GM21515 (cell line): ENCODE data around the gene ELP4.

ENCODE experiments used
- ATAC-seq: cut with Tn5 transposase; IDR thresholded peaks from one replicate; pipeline ENCODE4 v1.9.1; 2021; ENCODE audit not compliant: unreplicated experiment

ELP4 gene

DNA sequence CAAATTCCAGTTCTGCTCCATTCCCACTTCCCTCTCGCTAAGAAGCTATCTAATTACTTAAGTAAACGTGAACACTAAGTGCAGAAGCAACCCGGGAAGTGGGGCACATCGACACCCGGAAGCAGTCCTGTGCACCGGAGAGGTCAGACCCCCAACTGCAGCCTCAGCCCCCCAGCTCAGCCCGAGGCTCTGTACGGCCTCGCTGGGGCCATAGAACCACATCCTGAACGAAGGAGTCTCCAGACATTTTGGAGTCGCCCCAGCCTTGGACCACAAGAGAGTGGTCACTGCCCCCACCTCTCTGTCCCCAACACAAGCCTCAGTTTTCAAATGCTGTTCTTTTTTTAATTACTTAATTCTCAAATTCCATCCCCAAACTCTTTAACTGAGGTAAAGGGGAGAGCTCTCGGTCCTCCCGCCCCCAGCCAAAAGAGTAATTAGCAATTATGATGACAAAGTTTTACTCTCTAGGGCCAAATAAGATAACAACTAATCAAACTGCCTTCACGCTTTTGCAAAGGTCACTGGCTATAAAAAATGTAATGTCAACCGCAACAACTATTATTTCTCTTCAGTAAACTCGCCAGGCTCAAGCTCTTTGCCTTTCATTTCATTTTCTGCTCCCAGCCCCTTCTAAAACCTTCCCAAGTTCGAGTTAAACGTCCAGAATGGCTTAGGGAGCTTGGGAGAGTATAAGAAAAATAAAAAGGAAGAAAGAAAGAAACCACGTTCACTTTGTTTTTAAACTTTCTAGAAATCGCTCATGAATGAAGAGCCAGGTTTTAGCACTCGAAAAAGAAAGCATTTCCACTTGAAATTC, 299.4 kb downstream of the ELP4 start:
- no peak for ATAC-seq

DNA sequence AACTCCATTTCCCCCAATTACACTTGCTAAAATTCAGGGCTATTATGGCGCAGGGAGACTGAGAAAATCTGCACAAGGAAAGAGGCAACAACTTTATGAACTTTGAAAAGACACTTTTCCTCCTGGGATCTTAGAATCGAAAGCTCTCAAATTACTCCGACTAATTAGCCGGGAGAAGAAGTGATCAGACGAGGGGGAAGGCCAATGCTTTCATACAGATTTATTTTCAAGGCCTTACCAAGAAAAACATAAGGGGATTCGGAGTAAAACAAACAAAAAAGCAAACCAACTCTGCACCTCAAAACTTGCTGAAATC, 299.9 kb downstream of the ELP4 start:
- no peak for ATAC-seq

DNA sequence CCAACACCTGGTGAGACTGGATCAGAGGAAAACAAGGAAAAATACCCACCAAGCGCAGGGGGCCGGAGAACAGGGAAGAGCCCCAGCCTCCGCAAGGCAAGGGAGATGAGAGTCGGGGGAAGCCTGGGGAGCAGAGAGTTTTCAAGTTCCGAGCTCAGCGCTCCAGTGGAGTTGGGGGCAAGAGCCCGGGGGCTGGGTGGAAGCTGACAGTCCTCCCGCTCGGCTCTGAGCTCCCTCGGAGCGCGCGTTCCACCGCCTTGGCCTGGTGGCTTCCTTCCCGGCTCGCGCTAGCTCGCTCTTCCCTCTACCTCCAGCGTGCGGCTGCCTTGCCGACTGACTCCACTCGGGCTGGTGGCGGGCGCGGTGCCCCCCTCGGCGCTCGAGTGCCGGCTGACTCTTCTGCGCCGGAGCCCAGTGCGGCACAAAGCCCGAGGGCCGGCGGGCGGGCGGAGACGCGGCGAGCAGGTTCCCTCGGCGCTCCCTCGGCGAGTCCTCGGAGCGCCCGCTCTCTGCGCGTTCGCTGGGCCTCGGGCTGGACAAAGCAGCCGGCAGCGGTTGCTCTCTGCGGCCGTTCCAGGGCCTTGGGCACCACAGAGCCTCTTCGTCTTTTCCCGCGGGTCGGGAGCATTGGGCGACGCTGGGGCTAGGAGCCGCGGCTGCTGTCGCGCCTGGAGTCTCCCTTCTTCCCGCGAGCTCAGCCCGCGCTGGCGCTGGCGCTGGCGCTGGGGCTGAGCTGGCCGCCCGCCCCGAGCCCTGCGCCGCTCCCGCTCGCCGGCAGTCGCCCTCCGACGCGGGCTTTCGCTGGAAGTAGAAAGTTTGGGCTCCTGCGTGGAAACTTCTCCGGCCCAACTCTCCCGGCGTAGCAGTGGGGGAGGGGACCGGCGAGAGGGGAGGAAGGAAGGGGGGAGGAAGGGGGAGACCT, 300.6 kb downstream of the ELP4 start:
- ATAC-seq, result no peak

- peak; percentile 45 for ATAC-seq
These were observed 301.4 kb downstream of the ELP4 start, which contains the start of gene PAX6 for GRCh38 chr11:31810779-31811647. PAX6 (minus strand) TSS chr11:31811322; CDS start chr11:31806411, 4,911 bp downstream.

GRCh38 chr11:31812383-31813381, 303.1 kb downstream of the ELP4 start:
- ATAC-seq, result no peak

DNA sequence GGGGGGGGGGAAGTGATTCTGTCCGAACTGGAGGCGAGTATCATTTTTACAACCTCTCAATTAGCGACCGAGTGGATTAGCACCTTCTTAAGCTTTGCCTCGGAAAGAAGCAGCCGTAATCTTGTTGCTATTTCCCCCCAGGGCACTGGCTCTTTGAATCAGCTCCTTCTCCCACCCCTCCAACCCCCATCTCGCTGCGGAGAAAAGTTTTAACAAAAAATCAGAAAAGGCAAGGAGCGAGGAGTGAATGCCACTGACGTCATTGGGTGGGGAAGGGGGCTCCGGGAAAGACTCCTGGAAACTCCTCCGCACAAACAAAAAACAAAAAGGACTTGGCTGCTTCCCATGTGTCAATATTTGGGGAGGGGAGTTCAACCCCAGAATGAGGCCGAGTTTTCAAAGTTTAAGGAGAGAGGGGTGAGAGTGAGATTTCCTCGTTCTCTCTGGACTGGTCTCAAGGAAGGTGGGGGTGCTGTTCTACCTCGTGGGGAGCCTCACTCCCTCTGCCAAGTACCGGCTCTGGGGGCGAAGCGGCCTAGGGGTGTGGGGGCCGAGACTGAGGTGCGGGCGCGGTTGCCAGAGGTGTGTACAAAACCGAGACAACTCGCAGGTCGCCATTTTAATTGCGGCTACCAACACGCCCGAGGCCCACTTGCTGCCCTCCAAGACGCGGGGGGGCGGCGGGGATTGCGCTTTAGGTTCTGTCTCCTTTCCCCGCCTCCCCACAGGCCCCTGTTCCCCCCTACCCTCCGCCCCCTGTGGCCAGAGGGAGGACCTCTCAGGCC, 304.0 kb downstream of the ELP4 start:
- ATAC-seq, result no peak

DNA sequence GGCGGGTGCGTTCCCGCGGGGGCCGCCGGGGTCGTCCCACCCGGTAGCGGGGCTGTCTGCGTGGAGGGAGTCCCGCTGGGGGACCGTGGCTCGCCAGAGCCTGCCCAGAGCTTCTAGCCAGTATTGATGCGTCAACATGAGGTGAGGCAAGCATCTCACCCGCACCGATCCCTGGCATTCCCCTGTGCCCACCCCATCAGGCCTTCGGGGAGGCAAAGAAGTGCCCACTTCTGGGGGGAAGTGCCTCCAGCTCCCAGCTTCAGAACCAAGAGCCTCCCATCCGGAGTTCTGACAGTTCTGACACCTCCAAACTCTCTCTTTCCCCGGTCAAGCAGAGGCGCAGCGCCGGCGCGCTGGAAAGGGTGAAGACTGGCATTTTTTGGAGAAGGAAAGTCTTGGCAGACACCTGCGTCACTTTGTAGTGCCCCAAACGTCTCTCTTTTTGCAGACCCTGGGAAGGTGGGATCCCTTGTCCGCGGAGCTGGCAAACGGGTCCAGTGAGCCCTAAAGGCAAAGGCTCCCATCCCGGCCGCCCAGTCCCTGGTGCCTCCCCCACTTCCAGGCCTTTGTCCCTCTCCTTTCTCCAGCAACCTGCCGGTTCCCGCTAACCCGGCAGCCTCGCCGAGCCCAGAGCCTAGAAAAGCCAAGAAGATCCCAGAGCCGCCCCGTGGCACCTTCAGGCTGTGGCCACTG, 304.8 kb downstream of the ELP4 start:
- no peak for ATAC-seq

DNA sequence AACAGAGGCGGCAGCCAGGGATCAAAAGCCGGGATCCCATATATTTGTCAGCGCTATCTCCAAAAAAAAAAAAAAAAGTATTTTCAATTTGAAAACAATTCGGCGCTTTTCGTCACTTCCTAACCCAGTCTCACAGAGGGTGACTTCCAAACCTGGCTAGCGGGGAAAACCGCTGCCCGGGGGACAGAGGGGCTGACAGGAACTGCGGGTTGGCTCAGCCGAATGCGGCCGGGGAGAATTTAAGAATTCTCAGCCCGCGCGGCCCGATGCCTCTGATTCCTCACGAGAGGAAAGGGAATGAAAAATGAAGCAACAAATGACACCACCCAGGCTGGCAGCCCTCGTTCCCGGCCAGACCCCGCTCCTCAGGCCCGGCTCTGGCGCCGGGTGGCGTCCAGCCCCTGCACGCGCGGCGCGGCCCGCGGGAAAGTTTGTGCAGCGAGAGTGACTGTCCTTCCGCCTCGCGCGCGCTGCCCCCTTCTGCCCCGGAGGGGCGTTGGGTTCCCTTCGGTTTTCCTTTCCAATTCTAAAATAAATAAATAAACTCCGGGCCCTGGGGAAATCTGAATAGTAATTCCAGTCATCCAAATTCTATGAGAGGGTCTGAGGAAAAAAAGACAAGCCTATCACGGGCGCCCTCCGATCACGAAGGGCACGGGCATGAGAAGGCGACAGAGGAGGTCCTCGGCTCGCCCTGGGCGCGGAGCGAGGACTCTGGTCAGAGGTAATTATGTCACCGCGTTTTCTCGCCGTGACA, 306.3 kb downstream of the ELP4 start:
- no peak for ATAC-seq

GRCh38 chr11:31816468-31817053, 307.0 kb downstream of the ELP4 start:
- no peak for ATAC-seq

DNA sequence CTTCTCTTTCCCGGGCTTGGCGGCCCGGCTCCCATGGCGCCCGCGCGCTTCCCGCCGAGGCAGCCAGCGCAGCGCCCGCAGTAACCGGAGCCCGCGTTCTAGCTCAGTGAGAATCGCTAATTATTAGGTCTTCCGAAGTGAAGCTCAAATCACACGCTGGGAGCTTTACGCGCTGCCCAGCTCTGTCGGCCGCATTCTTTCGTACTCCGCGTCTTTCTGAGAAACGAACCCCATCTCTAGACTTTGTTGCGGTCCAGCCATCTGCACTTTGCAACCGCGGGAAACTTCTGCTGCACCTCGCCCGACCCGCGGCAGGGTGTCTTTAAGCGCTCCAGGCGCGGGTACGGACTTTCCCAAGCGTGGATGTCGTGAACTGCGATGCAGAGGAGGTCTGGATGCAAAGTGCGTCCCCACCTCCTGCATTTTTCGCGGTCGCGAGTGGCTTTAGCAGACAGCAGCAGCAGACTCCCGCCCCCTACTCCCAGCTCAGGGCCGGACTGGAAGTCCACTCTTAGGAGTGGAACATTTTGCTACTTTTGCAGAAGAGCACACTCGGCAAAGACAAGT, 307.6 kb downstream of the ELP4 start:
- no peak for ATAC-seq

GRCh38 chr11:31817621-31818424, 308.3 kb downstream of the ELP4 start:
- ATAC-seq, result no peak

- ATAC-seq, result no peak
These were observed 308.8 kb downstream of the ELP4 start for GRCh38 chr11:31818425-31818755.

GRCh38 chr11:31818874-31819331, 309.3 kb downstream of the ELP4 start:
- no peak for ATAC-seq

DNA sequence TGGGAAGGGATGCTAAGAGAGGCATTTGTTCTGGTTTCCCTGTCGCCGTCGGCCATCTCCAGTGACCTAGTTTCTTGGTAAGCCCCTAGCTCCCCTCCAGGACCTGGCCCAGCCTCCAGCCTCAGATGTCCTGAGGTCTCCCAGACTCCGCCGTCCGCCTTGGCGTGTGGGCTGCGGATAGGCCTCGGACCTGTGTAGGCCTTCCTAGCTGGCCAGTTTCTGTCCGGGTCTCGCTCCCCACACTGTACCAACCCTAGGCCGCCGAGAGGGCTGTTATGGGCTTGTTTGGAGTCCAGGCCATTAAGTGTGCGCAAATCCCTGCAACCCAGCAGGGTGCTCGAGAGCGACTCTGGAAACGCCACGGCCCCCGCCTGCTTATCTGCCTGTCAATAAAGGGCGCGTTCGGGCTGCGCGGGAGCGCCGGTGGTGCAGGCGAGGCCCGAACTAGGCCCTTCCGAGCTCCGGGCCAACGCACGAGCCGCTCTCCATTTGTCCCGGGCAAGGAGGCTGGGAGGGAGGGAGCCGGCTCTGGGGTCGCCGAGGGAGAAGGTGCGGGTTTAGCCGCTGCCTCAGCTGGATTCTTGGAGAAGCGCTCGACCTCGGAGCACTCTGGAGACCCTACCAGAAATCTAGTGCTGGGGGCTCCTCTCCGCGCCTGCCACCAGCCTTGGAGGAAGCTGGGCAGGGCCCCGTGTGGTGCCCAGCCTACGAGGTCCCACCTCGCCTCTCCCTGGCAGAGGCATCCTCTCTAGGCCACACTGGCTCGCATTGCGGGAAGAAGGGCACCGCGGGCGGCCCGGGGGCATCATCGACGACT, 310.3 kb downstream of the ELP4 start:
- no peak for ATAC-seq

DNA sequence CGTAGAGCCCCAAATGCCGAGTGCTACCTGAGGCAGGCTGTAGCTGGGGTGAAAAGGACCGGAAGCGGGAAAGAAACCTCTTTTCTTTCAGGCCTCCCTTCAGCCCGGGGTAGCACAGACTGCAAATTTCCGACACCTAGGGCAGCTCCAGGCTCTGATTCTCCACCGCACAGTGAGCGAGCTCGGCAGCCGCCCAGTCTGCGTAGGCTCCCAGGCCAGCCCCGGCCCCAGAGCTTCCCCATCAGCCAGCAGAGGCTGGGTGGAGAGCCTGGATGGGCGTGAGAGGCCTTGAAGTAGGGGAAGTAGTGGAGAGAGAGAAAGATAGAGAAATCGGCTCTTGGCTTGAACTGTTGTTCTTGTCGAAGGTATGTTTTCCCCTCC, 310.9 kb downstream of the ELP4 start:
- no peak for ATAC-seq
